Ovary (tissue), 3 donors: Measurements from ENCODE around the gene TMPRSS7.

Experiments
- EP300 ChIP-seq: sonication (generic); formaldehyde crosslinking; IDR thresholded peaks from one replicate; pipeline ENCODE4 v1.6.1; 2017; ENCODE audit warnings: antibody characterized with exemption
- POLR2A ChIP-seq: fragments of 450-650 bp; IDR thresholded peaks from one replicate; pipeline ENCODE4 v1.6.1; 2017; ENCODE audit warnings: antibody characterized with exemption, mild to moderate bottlenecking, moderate library complexity
- TF ChIP-seq, protein P1 (sequence below), 3 donors: fragments of 450-650 bp in 2 of 3; fragments of 200-600 bp in 1 of 3; IDR thresholded peaks; one replicate each; pipeline versions ENCODE4 v1.5.1 to v1.8.0; 2016 to 2022; ENCODE audit warnings: antibody characterized with exemption in 3 of 3, mild to moderate bottlenecking in 1 of 3
- donor health status: DM: no; HTN: no; CAD: no.

GRCh38 chr3:112122870-112123269 lies 88.3 kb downstream of the TMPRSS7 start:
- TF ChIP-seq, protein P1, sequence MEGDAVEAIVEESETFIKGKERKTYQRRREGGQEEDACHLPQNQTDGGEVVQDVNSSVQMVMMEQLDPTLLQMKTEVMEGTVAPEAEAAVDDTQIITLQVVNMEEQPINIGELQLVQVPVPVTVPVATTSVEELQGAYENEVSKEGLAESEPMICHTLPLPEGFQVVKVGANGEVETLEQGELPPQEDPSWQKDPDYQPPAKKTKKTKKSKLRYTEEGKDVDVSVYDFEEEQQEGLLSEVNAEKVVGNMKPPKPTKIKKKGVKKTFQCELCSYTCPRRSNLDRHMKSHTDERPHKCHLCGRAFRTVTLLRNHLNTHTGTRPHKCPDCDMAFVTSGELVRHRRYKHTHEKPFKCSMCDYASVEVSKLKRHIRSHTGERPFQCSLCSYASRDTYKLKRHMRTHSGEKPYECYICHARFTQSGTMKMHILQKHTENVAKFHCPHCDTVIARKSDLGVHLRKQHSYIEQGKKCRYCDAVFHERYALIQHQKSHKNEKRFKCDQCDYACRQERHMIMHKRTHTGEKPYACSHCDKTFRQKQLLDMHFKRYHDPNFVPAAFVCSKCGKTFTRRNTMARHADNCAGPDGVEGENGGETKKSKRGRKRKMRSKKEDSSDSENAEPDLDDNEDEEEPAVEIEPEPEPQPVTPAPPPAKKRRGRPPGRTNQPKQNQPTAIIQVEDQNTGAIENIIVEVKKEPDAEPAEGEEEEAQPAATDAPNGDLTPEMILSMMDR (IDR thresholded peaks at IDR 0.05), result no peak
- TF ChIP-seq EP300 (no peak), POLR2A (no peak)
